Activated naive CD4-positive, alpha-beta T cell treated with anti-CD3 and anti-CD28 coated beads for 36 hours (primary cell): ENCODE results near the gene MAP1LC3C. TPM values are rescaled to one million over a fixed set of nuclear protein-coding genes. Genes with fewer than 3 reads are reported as not detected.

Experiments
- CTCF ChIA-PET: fragments of 350-600 bp; sonication (Branson Sonifier 250); formaldehyde crosslinking; loops from one replicate; lab custom pipeline; 2021; ENCODE audit warnings: antibody characterized with exemption; lab: Charles Lee
- DNase-seq: peaks from one replicate; pipeline ENCODE4 v3.0.0-alpha.2; 2020
- H3K27ac Mint-ChIP-seq: one replicate; pipeline ENCODE4 v1.8.0; 2021; ENCODE audit warnings: mild to moderate bottlenecking, mixed read lengths
- H3K27me3 Mint-ChIP-seq: one replicate; pipeline ENCODE4 v1.8.0; 2021; ENCODE audit warnings: low read depth, mixed read lengths
- H3K36me3 Mint-ChIP-seq: one replicate; pipeline ENCODE4 v1.8.0; 2021; ENCODE audit warnings: low read depth, mixed read lengths
- H3K4me1 Mint-ChIP-seq: one replicate; pipeline ENCODE4 v1.8.0; 2021; ENCODE audit warnings: low read depth, mixed read lengths
- H3K4me3 Mint-ChIP-seq: one replicate; pipeline ENCODE4 v1.8.0; 2021; ENCODE audit warnings: mild to moderate bottlenecking, moderate library complexity, mixed read lengths
- H3K9me3 Mint-ChIP-seq: one replicate; pipeline ENCODE4 v1.8.0; 2021; ENCODE audit warnings: mixed read lengths
- intact Hi-C: fragments of 100-400 bp; cut with micrococcal nuclease; formaldehyde crosslinking; loops from one replicate; pipeline ENCODE4 v1.15.1; 2023
- total RNA-seq, 2 experiments: library from RNA; stranded (reverse); gene quantifications; one replicate each; pipeline ENCODE4 v1.2.3, GENCODE V29; 2021

MAP1LC3C gene
- total RNA-seq, 2 experiments from 2014 or later: not detected

GRCh38 chr1:241947354-241947753, 51.5 kb downstream of the MAP1LC3C start:
- Mint-ChIP-seq H3K4me1 (no peaks in the 10 kb centered on the region), H3K36me3 (no peaks in the 10 kb centered on the region), H3K27me3 (peaks cover 6% of the 10 kb centered on the region), H3K9me3 (no peaks in the 10 kb centered on the region), H3K4me3 (no peak overlapping the region), H3K27ac (no peak overlapping the region)
- no peak for DNase-seq
- intact Hi-C loops: no loop called here
- CTCF ChIA-PET: no interaction called here

Other genes starting within 250 kb of the MAP1LC3C start
- 10 to 100 TPM; 55.3 to 59.6 TPM for gene EXO1, start 150.9 kb downstream of the MAP1LC3C start, total RNA-seq
- gene BECN2, start 41.3 kb downstream of the MAP1LC3C start, total RNA-seq: not detected